ENCODE measurements around the gene TMEM121. TPM values are rescaled to one million over a fixed set of nuclear protein-coding genes. Genes with fewer than 3 reads are reported as not detected.

The TMEM121 gene
- total RNA-seq, 1 experiment from 2014 or later = not detected

GRCh38 chr14:105495101-105495989, 31.0 kb upstream of the TMEM121 start:
- H3K4me1 ChIP-seq = peaks cover 3% of the 10 kb centered on the region; the same call in 1 of the 2 replicates
- POLR2A ChIA-PET = no interaction called here
- intact Hi-C loops (cut with micrococcal nuclease; ENCODE audit: unreplicated experiment) = no loop called here
- Mint-ChIP-seq H3K27ac (ENCODE audit: unreplicated experiment) (no peak overlapping the region), H3K9me3 (ENCODE audit: unreplicated experiment) (no peaks in the 10 kb centered on the region), H3K27me3 (ENCODE audit: insufficient read depth, unreplicated experiment) (no peaks in the 10 kb centered on the region), H3K4me1 (ENCODE audit: low read depth, unreplicated experiment) (no peaks in the 10 kb centered on the region), H3K36me3 (ENCODE audit: insufficient read depth, unreplicated experiment) (peaks cover 30% of the 10 kb centered on the region), H3K4me3 (ENCODE audit: unreplicated experiment) (no peak overlapping the region)
- no peaks in the 10 kb centered on the region for H3K9me3 ChIP-seq
- H3K36me3 ChIP-seq (ENCODE audit: control insufficient read depth, insufficient read depth, low read length) = no peaks in the 10 kb centered on the region; the same call in 1 of the 2 replicates
- no peak for TF ChIP-seq CTCF (IDR thresholded peaks at IDR 0.05; ENCODE audit: insufficient read depth in 1 of 2, low read depth in 1 of 2, low read length in 1 of 2, severe bottlenecking in 1 of 2, unreplicated experiment in 1 of 2)
- no peak overlapping the region for H3K4me3 ChIP-seq (ENCODE audit: low read depth, low read length)
- BruUV-seq (replicated peaks) = no TSS peak
- H3K27me3 ChIP-seq (replicated peaks; ENCODE audit: control insufficient read depth, insufficient read depth, low read length) = no peaks in the 10 kb centered on the region
- CTCF ChIA-PET = no interaction called here
- no peak for DNase-seq

DNA sequence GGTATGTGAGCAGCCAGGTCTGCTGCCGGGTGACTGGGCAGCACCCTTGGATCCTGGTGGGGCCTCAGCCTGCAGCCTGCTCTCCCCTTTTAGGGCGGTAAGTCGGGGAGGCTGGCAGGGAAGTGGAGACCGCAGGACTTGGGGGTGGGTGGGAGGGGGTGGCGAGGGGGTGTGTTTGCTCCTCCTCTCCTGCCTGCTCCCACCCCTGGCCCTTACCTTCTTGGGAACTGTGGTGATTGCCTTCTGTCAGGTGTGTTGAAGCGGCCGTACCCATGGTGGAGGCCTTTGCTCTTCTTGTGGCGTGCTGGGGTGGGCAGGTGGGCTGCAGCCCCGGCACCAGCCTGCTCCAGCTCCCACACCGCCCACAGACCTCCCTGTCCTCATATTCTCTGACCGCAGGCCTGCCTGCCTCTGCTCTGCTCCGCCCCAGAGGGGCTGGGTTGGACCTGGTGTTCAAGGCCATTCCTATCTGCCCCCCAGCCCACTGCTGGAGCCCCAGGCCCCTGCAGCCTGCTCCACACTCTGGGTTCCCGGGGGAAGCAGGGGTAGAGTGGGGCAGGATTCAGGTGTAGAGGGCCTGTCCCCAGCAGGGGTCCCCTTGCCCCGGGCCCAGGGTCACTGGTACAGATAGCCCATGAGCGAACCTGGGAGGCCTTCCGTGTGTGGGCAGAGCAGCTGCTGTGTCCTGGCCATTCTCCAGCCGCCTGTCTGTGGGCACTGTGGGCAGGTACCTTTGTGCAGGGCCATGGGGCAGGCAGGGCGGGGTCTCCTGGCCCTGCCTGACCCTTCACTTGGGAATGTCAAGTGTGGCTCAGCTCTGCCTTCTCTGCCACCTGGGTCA, 30.2 kb upstream of the TMEM121 start:
- DNase-seq = peak in 1 of 2 experiments; percentile 33
- TF ChIP-seq CTCF (IDR thresholded peaks at IDR 0.05; ENCODE audit: insufficient read depth in 1 of 2, low read depth in 1 of 2, low read length in 1 of 2, severe bottlenecking in 1 of 2, unreplicated experiment in 1 of 2) = no peak
- Histone ChIP-seq H3K9me3 (no peaks in the 10 kb centered on the region), H3K4me3 (ENCODE audit: low read depth, low read length) (no peak overlapping the region), H3K36me3 (ENCODE audit: control insufficient read depth, insufficient read depth, low read length) (no peaks in the 10 kb centered on the region; the same call in 1 of the 2 replicates), H3K4me1 (peaks cover 3% of the 10 kb centered on the region; the same call in 1 of the 2 replicates), H3K27me3 (replicated peaks; ENCODE audit: control insufficient read depth, insufficient read depth, low read length) (no peaks in the 10 kb centered on the region)
- Mint-ChIP-seq H3K27ac (ENCODE audit: unreplicated experiment) (no peak overlapping the region), H3K27me3 (ENCODE audit: insufficient read depth, unreplicated experiment) (no peaks in the 10 kb centered on the region), H3K4me3 (ENCODE audit: unreplicated experiment) (no peak overlapping the region), H3K4me1 (ENCODE audit: low read depth, unreplicated experiment) (no peaks in the 10 kb centered on the region), H3K9me3 (ENCODE audit: unreplicated experiment) (no peaks in the 10 kb centered on the region), H3K36me3 (ENCODE audit: insufficient read depth, unreplicated experiment) (peaks cover 24% of the 10 kb centered on the region)
- BruUV-seq (replicated peaks) = no TSS peak
- POLR2A ChIA-PET = no interaction called here
- CTCF ChIA-PET = no interaction called here
- intact Hi-C loops (cut with micrococcal nuclease; ENCODE audit: unreplicated experiment) = no loop called here

DNA sequence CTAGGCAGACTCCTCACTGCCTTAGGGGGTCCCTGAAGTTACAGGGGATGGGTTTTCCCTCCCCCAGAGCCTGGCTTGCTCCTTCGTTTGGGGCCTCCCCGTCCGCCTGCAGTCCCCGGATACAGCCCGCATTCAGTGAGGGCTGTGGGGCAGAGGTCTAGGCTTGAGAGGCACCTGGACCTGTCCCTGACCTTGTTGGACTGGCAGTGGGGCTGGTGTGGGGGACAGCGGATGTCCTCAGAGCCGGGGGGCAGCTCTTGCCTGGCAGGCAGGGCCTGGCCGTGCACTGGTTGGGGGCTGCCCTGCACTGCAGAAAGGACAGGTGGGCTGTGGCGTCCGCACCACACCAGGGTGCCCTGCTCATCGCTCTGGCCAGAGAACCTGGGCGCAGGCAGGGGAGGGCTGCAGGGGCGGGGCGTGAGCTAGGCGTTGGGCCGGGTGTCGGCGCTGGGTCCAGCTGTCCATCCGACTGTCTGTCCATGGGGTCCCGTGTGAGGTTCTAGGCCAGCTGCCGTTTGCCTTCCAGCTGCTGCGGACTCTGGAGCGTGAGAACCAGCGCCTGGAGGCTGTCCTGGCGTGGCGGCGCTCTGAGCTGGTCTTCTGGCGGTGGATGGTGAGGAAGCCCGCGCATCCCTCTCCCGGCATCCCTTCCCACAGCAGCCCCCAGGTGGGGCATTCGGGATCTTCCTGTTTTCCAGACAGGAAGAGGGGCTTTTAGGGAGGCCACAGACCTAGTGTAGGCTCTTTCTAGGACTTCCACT, 29.4 kb upstream of the TMEM121 start:
- H3K36me3 Mint-ChIP-seq (ENCODE audit: insufficient read depth, unreplicated experiment) = peaks cover 18% of the 10 kb centered on the region
- no peak overlapping the region for H3K4me3 Mint-ChIP-seq (ENCODE audit: unreplicated experiment)
- no peaks in the 10 kb centered on the region; the same call in 1 of the 2 replicates for H3K36me3 ChIP-seq (ENCODE audit: control insufficient read depth, insufficient read depth, low read length)
- H3K9me3 ChIP-seq = no peaks in the 10 kb centered on the region
- POLR2A ChIA-PET = no interaction called here
- intact Hi-C loops (cut with micrococcal nuclease; ENCODE audit: unreplicated experiment) = no loop called here
- H3K9me3 Mint-ChIP-seq (ENCODE audit: unreplicated experiment) = no peaks in the 10 kb centered on the region
- CTCF ChIA-PET = interaction anchor here (1.0 kb wide), 1 partner anchor 16 kb away, joined by 3 read pairs; no protein-coding TSS in a partner anchor
- TF ChIP-seq CTCF (IDR thresholded peaks at IDR 0.05; ENCODE audit: insufficient read depth in 1 of 2, low read depth in 1 of 2, low read length in 1 of 2, severe bottlenecking in 1 of 2, unreplicated experiment in 1 of 2) = no peak
- DNase-seq = no peak
- peaks cover under 1% of the 10 kb centered on the region; the same call in 1 of the 2 replicates for H3K4me1 ChIP-seq
- no peaks in the 10 kb centered on the region for H3K27me3 Mint-ChIP-seq (ENCODE audit: insufficient read depth, unreplicated experiment)
- no TSS peak for BruUV-seq (replicated peaks)
- no peak overlapping the region for H3K27ac Mint-ChIP-seq (ENCODE audit: unreplicated experiment)
- no peaks in the 10 kb centered on the region for H3K4me1 Mint-ChIP-seq (ENCODE audit: low read depth, unreplicated experiment)
- H3K4me3 ChIP-seq (ENCODE audit: low read depth, low read length) = no peak overlapping the region
- no peaks in the 10 kb centered on the region for H3K27me3 ChIP-seq (replicated peaks; ENCODE audit: control insufficient read depth, insufficient read depth, low read length)
